HG03175 (cell line): ENCODE data around the gene NARS2.

Experiments
- ATAC-seq: cut with Tn5 transposase; IDR thresholded peaks from one replicate; pipeline ENCODE4 v1.9.1; 2021; ENCODE audit warnings: mild to moderate bottlenecking, moderate library complexity; ENCODE audit not compliant: unreplicated experiment

The NARS2 gene

DNA sequence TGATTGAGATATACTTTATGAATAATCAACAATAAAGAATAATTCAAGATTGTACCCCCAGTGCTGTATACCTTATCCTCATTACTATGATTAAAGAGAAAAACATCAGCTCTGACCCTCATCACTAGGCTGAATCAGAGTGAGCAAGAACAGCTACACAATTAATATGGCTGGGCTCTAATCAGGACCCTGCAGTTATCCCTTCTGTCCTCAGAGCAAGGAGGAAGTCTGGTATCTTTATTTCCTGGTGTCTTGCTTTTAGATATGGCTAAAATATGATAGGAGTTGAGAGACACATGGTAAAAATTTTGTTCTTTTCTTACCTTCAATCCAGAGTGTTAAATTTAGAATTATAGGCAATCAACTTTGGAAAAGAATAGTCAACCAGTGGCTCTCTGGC is 128.5 kb downstream of the NARS2 start:
- no peak for ATAC-seq

DNA sequence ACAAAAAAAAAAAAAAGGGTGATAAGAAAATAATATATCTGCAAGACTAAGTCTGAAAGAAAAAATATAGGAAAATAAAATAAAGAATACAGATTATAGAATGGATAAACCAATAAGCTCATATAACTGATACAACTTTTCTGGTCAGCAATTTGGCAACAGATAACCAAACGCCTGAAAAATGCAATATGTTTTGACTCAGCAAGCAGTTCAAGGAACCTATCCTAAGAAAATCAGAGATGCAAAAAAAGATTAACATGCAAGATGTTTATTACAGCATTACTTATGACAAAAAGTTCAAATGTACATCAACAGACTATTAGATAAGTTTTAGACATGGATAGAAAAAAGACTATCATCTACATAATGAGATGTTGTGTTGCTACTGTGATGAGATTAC is 129.9 kb downstream of the NARS2 start:
- ATAC-seq: no peak

DNA sequence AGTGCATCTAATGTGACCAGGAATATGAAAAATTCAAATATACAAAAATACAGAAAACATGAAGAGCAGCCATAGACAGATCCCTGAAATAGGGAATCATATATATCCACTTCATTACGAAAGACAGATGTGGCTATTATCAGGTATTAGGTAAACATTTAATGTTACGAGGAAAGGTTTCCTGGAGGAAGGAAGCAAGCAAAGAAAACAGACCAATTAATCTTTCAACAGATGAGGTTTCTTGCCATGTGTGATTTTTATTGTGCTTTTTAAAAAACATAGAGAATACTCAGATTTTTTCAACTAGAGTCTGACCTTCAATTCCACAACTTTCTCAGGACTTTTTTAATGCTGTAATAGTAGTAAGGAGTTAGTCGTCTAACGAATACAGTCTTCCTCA is 132.7 kb downstream of the NARS2 start:
- ATAC-seq: no peak

DNA sequence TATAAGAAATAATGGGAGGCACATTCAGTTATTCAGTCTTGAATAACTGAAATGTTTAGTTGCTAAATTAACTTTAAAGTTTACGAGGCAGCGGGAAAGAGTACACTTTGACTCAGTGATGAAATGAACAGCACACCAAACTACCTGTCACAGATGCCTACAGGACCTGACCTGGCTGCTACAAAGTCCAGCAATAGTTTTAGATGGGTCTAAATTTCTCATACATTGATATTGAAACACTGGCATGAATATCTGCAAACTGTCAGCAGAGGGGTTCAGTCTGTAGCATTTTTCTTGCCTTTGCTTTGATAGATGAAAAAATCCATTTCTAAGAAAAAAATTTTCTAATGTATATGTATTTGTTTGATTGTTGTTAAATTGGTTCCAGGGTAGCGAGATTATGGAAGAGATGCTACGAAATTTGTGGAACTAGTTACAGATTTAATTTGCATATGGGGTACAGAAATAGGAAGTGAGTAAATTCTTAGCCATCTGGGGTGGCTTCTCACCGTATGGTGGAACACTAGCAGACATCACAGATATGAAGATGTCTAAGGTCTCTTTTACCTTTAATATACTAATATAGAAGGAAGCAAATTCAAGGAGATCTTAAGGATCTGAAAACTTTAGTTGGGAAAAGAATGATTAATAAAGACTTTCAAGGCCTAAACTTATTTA is 136.2 kb downstream of the NARS2 start:
- ATAC-seq: peak; percentile 92

DNA sequence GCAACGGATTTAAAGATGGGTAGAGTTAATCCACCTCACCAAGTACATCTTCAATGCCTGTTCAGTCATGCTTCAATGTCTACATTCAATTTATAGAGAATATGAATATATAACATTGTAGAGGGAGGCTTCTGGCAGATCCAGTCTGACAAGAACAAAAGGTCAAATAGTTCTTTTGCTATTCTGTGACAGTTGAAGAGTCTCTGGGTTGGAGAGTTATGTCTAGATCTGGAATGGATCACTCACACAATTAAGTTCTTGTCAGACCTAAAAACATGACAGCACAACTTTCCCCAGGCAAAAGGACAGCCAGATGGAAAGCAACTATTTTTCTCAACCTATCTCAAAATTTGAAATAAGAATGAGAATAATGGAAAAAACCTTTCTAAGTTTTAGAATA is 141.7 kb downstream of the NARS2 start:
- no peak for ATAC-seq

DNA sequence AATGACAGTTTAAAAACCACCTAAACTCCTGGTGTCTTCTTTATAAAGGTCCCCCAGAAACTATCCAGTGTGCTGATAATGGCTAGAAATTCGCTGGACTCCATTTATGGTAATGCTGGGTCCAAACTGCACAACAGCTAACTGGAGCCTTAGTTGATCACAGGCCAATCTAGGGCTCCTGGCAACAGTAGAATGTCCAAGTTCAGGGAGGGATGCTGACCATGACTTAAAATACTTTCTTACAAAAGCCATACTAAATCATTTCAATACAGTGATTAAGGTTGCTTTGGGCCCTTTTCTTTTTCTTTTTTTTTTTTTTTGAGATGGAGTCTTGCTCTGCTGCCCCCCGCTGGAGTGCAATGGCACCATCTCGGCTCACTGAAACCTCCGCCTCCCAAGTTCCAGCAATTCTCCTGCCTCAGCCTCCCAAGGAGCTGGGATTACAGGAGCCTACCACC is 142.6 kb downstream of the NARS2 start:
- no peak for ATAC-seq

DNA sequence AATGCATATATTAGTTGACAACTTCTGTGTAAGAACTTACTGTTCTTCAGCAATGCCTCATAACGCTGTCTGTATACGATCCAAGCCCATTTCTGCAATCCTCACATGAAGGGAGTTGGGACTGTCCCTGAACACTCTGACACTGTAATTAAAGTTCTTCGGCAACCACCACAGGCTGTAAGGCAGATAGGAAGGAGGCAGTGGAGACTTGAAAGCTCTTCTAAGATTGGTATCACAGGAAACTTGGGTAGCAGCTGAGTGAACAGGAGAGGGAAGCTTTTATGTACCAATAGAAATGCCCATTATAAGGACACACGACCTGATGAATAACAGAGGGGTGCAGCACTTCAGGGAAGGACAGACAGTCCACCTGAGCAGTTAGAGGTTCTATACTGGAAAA is 145.0 kb downstream of the NARS2 start:
- no peak for ATAC-seq

DNA sequence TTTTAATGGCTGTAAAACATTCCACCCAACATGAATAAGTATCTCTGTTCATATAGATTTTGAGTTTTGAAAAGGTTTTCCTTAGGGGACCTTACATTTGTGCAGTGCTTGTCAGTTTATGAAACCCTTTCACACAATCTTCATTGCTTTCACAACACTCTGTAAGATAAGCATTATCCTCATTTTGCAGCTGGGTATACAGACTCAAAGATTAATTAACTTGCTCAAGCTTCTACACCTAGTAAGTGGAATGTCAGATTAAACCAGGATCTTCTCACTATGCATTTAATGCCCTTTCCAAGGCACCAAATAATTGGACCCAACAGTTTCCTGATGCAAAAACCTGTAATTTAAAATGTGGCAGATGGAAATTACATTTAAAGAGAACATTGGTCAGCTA is 145.5 kb downstream of the NARS2 start:
- no peak for ATAC-seq

DNA sequence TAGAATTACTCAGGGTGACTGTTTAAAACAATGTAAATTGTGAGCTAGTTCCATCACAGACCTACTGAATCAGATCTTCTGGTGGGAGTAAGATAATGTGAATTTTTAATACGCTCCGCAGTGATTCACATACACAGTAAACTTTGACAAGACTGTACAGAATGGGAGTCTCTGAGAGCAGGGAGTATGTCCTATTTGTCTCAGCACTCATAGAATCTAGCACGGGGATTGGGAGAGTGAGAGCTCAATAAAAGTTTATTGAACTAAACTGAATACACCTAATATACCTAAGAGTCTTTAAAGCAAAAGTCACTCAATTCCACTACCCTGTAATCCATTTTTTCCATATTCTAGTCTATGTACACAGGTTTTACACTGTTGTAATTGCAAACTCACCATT is 145.9 kb downstream of the NARS2 start:
- ATAC-seq: no peak

DNA sequence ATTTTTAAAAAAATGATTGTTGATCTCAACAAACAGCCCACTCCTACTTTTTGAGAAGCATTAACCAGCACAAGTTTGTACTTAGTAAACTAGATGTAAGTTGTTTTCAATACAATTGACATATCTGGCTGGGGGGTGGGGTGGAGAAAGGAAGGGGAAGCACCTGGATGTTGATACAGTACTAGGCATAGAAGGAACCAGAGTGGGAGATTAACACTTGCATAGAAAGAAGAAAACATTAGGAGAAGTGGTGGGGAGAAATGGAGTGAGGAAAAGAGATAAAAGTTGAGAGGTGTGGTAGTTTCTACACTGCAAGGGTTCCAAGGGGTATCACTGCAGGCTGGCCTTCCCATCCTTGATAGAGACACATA is 146.4 kb downstream of the NARS2 start:
- no peak for ATAC-seq

DNA sequence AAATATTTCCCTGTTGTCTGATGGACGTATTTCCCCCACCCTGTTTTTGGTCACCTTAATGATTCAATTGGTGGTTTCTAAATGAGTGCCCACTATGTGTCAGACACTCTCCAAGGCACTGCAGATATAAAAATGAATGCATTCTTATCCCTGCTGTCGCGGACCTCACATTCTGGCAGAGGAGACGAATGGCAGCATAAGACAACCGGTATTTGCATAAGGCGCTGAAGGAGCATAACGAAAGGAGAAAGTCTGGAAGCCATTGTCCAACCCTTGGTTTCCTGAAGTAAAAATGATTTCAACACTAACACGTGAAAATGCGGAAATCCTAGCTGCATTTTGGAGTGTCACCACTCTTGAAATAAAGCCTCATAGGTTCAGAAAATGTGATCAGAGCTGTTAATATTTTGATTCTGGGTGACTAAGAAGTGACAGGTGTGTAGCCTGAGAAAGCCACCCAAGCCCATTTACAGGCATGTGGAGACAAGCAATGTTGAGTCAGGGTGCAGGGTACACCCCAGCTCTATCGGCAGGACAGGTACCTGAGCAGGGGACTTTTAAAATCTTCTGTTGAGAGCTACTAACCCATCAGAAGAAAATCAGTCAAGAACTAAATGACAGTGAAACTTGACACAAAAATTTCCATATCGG is 146.9 kb downstream of the NARS2 start:
- ATAC-seq: no peak

DNA sequence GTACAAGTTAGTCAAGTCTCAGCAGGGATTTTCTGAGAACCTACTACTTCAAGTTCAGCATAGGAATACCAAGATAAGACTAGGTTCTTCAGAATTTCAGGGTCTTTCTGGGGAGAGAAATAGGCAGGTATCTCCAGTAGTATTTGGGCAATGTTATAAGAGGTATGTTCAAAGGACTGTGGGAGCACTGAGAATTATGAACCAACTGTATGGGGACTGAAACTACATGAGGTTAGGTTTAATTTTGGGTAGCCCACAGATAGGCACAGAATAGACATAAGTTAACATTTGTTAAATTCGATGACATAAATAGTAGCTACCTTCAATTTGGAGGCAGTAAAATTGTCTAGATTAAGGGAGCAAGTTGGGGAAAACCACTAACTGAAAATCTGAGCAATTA is 147.8 kb downstream of the NARS2 start:
- no peak for ATAC-seq

DNA sequence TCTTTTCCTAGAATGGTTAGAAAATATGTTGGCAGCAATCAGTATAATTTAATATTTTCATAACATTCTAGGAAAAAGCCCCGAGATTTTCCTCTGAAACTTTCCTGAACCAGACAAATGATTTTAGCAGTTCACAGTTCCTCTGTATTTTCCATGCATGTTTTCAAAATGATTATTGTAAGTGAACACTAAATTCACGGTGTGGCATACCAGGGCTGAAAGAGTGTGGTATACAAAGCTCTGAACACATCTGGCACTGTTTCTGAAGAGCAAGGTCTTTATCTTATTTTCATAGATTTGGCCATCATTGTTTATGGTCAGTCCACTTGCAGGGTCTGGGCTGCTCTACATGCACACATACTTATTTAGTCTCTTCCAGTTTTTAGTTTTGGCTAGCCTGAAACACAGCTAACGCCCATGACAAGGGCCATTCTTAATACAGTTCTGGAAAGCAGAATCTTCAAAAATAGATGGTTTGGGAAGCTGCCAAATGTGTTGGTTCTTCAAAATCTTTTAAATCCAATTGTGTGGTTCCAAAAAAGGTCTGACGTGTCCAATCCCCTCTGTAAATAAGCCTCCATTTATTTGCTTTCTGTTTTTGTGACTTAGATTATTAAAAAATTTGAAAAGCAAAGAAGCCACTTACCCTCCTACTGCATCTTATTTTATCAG is 149.1 kb downstream of the NARS2 start:
- ATAC-seq: no peak

DNA sequence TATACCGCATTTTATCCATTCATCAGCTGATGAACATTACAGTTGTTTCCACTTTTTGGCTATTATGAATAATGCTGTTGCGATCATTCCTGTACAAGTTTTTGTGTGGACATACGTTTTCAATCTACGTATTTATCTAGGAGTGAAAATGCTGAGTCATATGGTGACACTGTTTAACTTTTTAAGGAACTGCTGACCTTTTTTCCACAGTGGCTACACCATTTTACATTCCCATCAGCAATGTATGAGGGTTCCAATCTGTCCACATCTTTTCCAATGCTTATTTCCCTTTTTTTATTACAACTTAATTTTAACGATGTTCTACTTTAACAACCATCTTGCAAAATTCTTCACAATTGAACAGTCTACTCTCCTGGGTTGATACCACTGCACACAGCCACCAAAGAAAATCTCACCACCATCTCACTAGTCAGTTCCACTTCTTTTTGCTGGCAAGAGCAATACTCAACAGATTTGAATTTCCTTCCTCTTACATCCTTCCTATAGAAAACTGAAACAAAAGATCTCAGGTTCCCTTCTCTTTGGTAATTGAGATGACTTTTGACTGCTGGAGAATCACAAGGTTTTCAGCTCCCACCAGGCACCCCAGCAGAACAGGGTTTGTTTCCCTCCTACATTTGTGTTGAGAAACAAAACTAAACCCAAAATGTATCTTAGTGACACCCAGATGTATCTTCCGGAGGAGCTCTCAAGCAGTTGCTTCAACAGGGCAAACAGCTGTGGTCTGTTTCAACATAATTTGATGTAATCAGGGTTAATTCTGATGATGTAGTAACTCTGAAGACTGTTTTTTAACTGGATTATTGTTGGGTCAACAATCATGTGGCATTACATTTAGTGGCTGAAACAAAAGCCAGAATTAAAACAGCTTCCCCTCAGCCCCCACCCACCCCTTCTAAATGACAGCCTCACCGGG is 150.1 kb downstream of the NARS2 start:
- ATAC-seq: peak; percentile 40

DNA sequence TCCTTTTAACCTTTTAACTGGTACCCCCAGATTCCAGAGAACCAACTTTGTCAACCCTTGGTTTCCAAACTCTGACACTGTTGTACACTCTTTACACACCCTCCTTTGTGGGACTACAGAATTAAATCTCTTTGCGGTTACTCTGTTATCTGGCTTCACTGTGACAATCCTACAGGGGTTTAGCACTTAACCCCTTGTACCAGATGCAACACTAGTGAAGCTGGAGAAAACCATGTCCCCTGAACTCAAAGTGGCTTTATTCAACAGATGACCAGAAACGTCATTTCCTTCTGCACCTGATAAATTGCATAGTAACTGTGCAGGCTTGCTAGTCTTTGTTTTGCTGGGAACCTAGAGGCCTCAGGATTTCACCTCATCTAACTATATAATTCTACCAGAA is 151.4 kb downstream of the NARS2 start:
- no peak for ATAC-seq

DNA sequence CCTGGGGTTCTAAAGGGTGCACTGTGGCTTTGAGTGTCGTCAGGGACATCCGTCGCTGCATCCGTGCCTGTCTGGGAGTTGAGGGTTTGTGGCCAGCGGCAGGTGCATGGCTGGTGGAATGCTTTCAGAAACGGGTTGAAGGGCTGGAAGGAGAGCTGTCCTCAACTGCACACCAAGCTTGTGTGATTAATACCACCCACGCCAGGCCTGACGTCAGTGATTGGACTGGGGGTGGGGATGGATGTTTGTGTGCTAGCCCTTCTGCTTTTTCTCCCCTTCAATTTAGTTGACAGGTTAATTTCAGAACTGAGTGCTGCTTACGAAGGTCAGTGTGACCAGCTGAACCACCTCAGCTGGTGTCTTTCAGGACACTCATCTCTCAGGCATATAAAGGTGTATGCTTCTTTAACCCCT is 153.9 kb downstream of the NARS2 start:
- no peak for ATAC-seq

DNA sequence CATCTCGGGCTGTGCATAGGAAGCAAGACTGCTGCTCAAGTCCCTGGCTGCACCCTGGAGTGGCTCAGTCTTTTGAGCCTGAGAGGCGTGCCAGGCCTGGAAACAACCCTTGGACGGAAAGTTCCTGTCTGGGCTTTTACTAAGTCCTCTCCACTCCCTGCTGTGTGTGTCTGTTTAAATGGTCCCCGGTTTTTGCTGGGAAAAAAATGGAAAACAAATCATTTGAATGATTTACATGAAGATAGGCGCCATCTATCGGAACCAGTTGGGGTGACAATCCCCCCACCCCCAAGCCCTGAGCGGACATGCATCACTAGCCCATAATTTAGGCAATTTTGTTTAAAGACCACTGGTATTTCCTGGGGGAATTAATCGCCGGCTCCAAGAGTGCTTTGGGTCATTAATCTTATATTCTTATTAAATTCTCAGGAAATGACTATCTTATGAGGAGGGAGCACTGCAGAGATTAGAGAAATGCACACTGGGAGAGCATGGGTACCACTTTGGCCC is 154.4 kb downstream of the NARS2 start:
- no peak for ATAC-seq

DNA sequence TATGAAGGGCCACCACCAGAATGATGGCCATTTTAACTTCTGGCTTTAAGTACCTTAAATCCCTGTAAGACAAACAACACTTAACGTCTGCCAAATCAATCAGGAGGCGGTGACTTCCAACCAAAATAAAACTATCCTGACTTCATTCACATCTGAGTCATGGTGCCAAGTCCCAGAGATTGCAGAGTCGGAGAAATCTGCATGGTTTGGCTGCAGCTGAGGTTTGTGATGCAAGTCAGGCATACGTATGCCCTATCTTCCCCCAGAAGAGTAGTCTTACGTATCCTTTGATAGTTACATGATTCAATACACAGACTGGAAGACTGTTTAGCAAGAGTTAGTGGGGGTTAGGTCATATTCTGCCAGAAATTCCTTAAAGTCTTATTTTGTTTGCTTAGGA is 155.3 kb downstream of the NARS2 start:
- ATAC-seq: no peak

DNA sequence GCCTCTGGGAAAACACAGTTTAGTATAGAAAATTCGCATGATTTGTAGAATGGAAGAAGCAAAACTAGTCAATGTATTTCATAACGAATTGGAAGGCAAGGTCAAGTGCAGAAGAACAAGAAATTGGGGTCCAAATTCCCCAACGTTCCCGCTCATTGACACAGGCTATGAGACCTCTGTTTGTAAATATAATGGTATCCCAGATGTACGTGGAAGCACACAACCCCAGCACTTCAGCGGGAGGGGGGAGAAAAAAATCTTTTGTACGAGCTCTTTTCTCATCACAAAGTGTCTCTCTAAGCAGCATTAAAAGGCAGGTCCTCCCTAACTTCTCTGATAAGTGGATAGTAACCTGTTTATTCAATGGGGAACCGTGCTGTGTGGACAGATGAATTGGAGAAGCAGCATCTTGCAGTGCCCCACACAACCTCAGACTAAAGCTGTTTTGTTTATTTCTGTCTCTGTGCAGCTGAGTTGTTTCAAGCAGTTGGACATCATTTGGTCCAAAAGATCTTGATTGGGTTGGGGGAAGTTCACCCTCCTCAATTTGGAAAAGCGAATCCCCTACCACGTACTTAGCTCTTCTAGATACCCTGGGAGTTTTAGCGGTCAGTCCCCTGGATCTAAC is 156.0 kb downstream of the NARS2 start:
- no peak for ATAC-seq

DNA sequence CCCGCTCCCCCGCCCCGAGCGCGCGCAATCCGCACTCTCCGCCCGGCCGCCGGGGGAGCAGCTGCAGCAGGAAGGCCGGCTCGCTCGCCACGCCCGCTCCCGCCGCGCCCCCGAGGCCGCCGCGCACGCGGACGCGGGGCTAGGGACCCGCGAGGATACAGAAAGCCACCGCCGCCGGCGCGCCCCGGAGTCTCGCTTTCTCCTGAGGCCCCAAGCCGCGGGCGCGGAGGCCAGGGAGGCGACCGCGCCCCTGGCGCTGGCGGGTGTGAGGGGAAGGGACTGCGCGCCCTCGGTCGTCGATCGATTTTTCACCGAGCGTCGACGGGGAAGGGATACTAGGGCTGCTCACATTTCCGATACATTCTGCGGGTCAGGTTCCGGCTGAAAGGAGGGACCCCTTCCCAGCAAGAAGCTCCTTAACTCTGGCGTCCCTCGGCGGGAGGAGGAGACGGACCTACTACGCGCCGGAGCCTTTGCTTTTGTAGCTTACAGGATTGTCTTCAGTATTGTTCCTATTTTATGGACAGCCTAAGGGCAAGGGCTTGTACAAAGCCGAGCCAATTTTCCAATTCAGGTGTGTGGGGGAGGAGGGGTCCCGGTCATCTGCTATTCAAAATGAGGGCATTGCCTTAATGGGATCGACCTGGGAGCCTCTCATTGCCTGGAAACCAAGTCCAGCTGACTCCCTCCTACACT is 156.6 kb downstream of the NARS2 start:
- peak; percentile 60 for ATAC-seq
